ENCODE results near the gene BRD1. TPM values are rescaled to one million over a fixed set of nuclear protein-coding genes. Genes with fewer than 3 reads are reported as not detected.
A peak's percentile ranks its signal among the peaks of the same experiment; 100 is the strongest.

Gene BRD1
- total RNA-seq, 1 donor from 2014 or later: 43.2 TPM

GRCh38 chr22:49737101-49737551 lies 90.5 kb downstream of the BRD1 start:
- H3K27ac Mint-ChIP-seq: no peak overlapping the region
- H3K36me3 Mint-ChIP-seq (ENCODE audit: low read depth): no peaks in the 10 kb centered on the region
- H3K27me3 Mint-ChIP-seq: peaks cover 11% of the 10 kb centered on the region
- intact Hi-C loops (cut with micrococcal nuclease): no loop called here
- H3K4me1 Mint-ChIP-seq: peaks cover 2% of the 10 kb centered on the region
- DNase-seq: no peak
- peaks cover 4% of the 10 kb centered on the region for H3K9me3 Mint-ChIP-seq
- H3K4me3 Mint-ChIP-seq: no peak overlapping the region

- intact Hi-C loops (cut with micrococcal nuclease): no loop called here
- H3K9me3 Mint-ChIP-seq: peaks cover 4% of the 10 kb centered on the region
- no peak for DNase-seq
- H3K36me3 Mint-ChIP-seq (ENCODE audit: low read depth): no peaks in the 10 kb centered on the region
- H3K4me3 Mint-ChIP-seq: no peak overlapping the region
- peaks cover 14% of the 10 kb centered on the region for H3K27me3 Mint-ChIP-seq
- peaks cover 2% of the 10 kb centered on the region for H3K4me1 Mint-ChIP-seq
- H3K27ac Mint-ChIP-seq: no peak overlapping the region
Observed at GRCh38 chr22:49736538-49736937, 91.1 kb downstream of the BRD1 start.

GRCh38 chr22:49735901-49736421 lies 91.7 kb downstream of the BRD1 start:
- Mint-ChIP-seq H3K9me3 (peaks cover 4% of the 10 kb centered on the region), H3K27ac (no peak overlapping the region), H3K4me3 (no peak overlapping the region)

GRCh38 chr22:49735411-49735900 lies 92.2 kb downstream of the BRD1 start:
- H3K4me1 Mint-ChIP-seq: peaks cover 2% of the 10 kb centered on the region
- H3K36me3 Mint-ChIP-seq (ENCODE audit: low read depth): no peaks in the 10 kb centered on the region
- intact Hi-C loops (cut with micrococcal nuclease): no loop called here
- no peak overlapping the region for H3K27ac Mint-ChIP-seq
- H3K4me3 Mint-ChIP-seq: no peak overlapping the region
- DNase-seq: peak; percentile 70
- H3K9me3 Mint-ChIP-seq: peaks cover 4% of the 10 kb centered on the region
- H3K27me3 Mint-ChIP-seq: peaks cover 15% of the 10 kb centered on the region

More at GRCh38 chr22:49735901-49736421, 91.7 kb downstream of the BRD1 start:
- H3K36me3 Mint-ChIP-seq (ENCODE audit: low read depth): no peaks in the 10 kb centered on the region
- H3K27me3 Mint-ChIP-seq: peaks cover 13% of the 10 kb centered on the region
- DNase-seq: no peak
- intact Hi-C loops (cut with micrococcal nuclease): no loop called here
- H3K4me1 Mint-ChIP-seq: peaks cover 2% of the 10 kb centered on the region

- Mint-ChIP-seq H3K4me1 (peaks cover 2% of the 10 kb centered on the region), H3K27me3 (peaks cover 17% of the 10 kb centered on the region), H3K36me3 (ENCODE audit: low read depth) (no peaks in the 10 kb centered on the region), H3K27ac (no peak overlapping the region), H3K9me3 (peaks cover 2% of the 10 kb centered on the region), H3K4me3 (no peak overlapping the region)
- no peak for DNase-seq
- intact Hi-C loops (cut with micrococcal nuclease): no loop called here
Observed at GRCh38 chr22:49734882-49735281, 92.8 kb downstream of the BRD1 start.

GRCh38 chr22:49734390-49734789 lies 93.3 kb downstream of the BRD1 start:
- Mint-ChIP-seq H3K27ac (no peak overlapping the region), H3K4me1 (peaks cover 2% of the 10 kb centered on the region), H3K36me3 (ENCODE audit: low read depth) (no peaks in the 10 kb centered on the region), H3K9me3 (no peaks in the 10 kb centered on the region), H3K4me3 (no peak overlapping the region), H3K27me3 (peaks cover 16% of the 10 kb centered on the region)
- no peak for DNase-seq
- intact Hi-C loops (cut with micrococcal nuclease): no loop called here

GRCh38 chr22:49733631-49734030 lies 94.0 kb downstream of the BRD1 start:
- Mint-ChIP-seq H3K4me3 (no peak overlapping the region), H3K27ac (no peak overlapping the region), H3K4me1 (peaks cover 2% of the 10 kb centered on the region), H3K36me3 (ENCODE audit: low read depth) (no peaks in the 10 kb centered on the region), H3K27me3 (peaks cover 19% of the 10 kb centered on the region), H3K9me3 (no peaks in the 10 kb centered on the region)
- intact Hi-C loops (cut with micrococcal nuclease): no loop called here
- DNase-seq: no peak

GRCh38 chr22:49730656-49731055 lies 97.0 kb downstream of the BRD1 start:
- peaks cover 2% of the 10 kb centered on the region for H3K4me1 Mint-ChIP-seq

GRCh38 chr22:49728570-49729271 lies 99.0 kb downstream of the BRD1 start:
- H3K9me3 Mint-ChIP-seq: no peaks in the 10 kb centered on the region
- H3K27ac Mint-ChIP-seq: no peak overlapping the region
- peaks cover 42% of the 10 kb centered on the region for H3K27me3 Mint-ChIP-seq
- no peak for DNase-seq
- no peaks in the 10 kb centered on the region for H3K36me3 Mint-ChIP-seq (ENCODE audit: low read depth)
- intact Hi-C loops (cut with micrococcal nuclease): no loop called here
- no peak overlapping the region for H3K4me3 Mint-ChIP-seq
- peaks cover 5% of the 10 kb centered on the region for H3K4me1 Mint-ChIP-seq

More at GRCh38 chr22:49730656-49731055, 97.0 kb downstream of the BRD1 start:
- no peak for DNase-seq
- no peaks in the 10 kb centered on the region for H3K36me3 Mint-ChIP-seq (ENCODE audit: low read depth)
- H3K27me3 Mint-ChIP-seq: peaks cover 40% of the 10 kb centered on the region
- H3K4me3 Mint-ChIP-seq: no peak overlapping the region
- no peak overlapping the region for H3K27ac Mint-ChIP-seq
- intact Hi-C loops (cut with micrococcal nuclease): no loop called here
- H3K9me3 Mint-ChIP-seq: no peaks in the 10 kb centered on the region

GRCh38 chr22:49727881-49728569 lies 99.6 kb downstream of the BRD1 start:
- Mint-ChIP-seq H3K4me1 (peaks cover 3% of the 10 kb centered on the region), H3K9me3 (no peaks in the 10 kb centered on the region), H3K27me3 (peaks cover 41% of the 10 kb centered on the region), H3K36me3 (ENCODE audit: low read depth) (no peaks in the 10 kb centered on the region), H3K4me3 (no peak overlapping the region), H3K27ac (no peak overlapping the region)
- intact Hi-C loops (cut with micrococcal nuclease): no loop called here
- DNase-seq: no peak

- no peak for DNase-seq
- Mint-ChIP-seq H3K9me3 (no peaks in the 10 kb centered on the region), H3K4me1 (peaks cover 3% of the 10 kb centered on the region), H3K4me3 (no peak overlapping the region), H3K36me3 (ENCODE audit: low read depth) (no peaks in the 10 kb centered on the region), H3K27me3 (peaks cover 40% of the 10 kb centered on the region), H3K27ac (no peak overlapping the region)
- intact Hi-C loops (cut with micrococcal nuclease): no loop called here
Observed at GRCh38 chr22:49727191-49727880, 100.3 kb downstream of the BRD1 start.

- Mint-ChIP-seq H3K27ac (no peak overlapping the region), H3K27me3 (peaks cover 36% of the 10 kb centered on the region), H3K4me1 (peaks cover 3% of the 10 kb centered on the region), H3K4me3 (no peak overlapping the region), H3K36me3 (ENCODE audit: low read depth) (no peaks in the 10 kb centered on the region), H3K9me3 (no peaks in the 10 kb centered on the region)
- DNase-seq: no peak
- intact Hi-C loops (cut with micrococcal nuclease): no loop called here
Observed at GRCh38 chr22:49726701-49727101, 101.0 kb downstream of the BRD1 start.

- Mint-ChIP-seq H3K36me3 (ENCODE audit: low read depth) (no peaks in the 10 kb centered on the region), H3K4me3 (peak overlapping the region; percentile 45), H3K27me3 (peaks cover 36% of the 10 kb centered on the region), H3K9me3 (no peaks in the 10 kb centered on the region), H3K4me1 (peaks cover 3% of the 10 kb centered on the region), H3K27ac (no peak overlapping the region)
- no peak for DNase-seq
- intact Hi-C loops (cut with micrococcal nuclease): no loop called here
Observed at GRCh38 chr22:49726022-49726681, 101.5 kb downstream of the BRD1 start.
